GM18499 (cell line): ENCODE data around the gene MST1R.

Experiments used
- ATAC-seq: cut with Tn5 transposase; IDR thresholded peaks from one replicate; pipeline ENCODE4 v1.9.1; 2021; ENCODE audit warnings: moderate number of reproducible peaks; ENCODE audit not compliant: insufficient read depth, unreplicated experiment

The MST1R gene

GRCh38 chr3:49842843-49843517 lies 60.7 kb downstream of the MST1R start:
- ATAC-seq, result no peak

- ATAC-seq, result no peak
Measured at GRCh38 chr3:49841806-49842205, 61.9 kb downstream of the MST1R start.

GRCh38 chr3:49841126-49841696 lies 62.5 kb downstream of the MST1R start:
- no peak for ATAC-seq

GRCh38 chr3:49840388-49840787 lies 63.3 kb downstream of the MST1R start:
- no peak for ATAC-seq

- no peak for ATAC-seq
Measured at GRCh38 chr3:49839193-49839809, 64.4 kb downstream of the MST1R start.
